HepG2 (cell line): ENCODE data around the gene ZSCAN23. TPM values are rescaled to one million over a fixed set of nuclear protein-coding genes. Genes with fewer than 3 reads are reported as not detected.

ENCODE experiments used
- ADNP ChIP-seq: sonication (generic); formaldehyde crosslinking; IDR thresholded peaks from 2 replicates; pipeline ENCODE4 v1.4.0; 2020; ENCODE audit warnings: missing genetic modification reagents
- BCL6 ChIP-seq: IDR thresholded peaks from 2 replicates; pipeline ENCODE4 v1.6.1; 2016; ENCODE audit warnings: missing genetic modification reagents, missing compliant biosample characterization
- CBX2 ChIP-seq, 2 experiments: fragments of 200-600 bp in 1 of 2; sonication (generic); formaldehyde crosslinking in 1 of 2; IDR thresholded peaks; 2 replicates each; pipeline versions ENCODE4 v1.7.0 to v1.8.1; 2018 to 2022; ENCODE audit warnings: low read depth in 2 of 2, low read length in 1 of 2, mild to moderate bottlenecking in 1 of 2, missing genetic modification reagents in 1 of 2
- CREM ChIP-seq, 2 experiments: sonication (generic) in 1 of 2; formaldehyde crosslinking in 1 of 2; IDR thresholded peaks; 2 replicates each; pipeline versions ENCODE4 v1.4.0 to v1.6.1; 2016 to 2020; ENCODE audit warnings: antibody characterized with exemption in 1 of 2, mild to moderate bottlenecking in 1 of 2, missing genetic modification reagents in 1 of 2
- ELF1 ChIP-seq: sonication (generic); formaldehyde crosslinking; IDR thresholded peaks from 2 replicates; pipeline ENCODE4 v1.4.0; 2020; ENCODE audit warnings: missing genetic modification reagents
- GATA4 ChIP-seq: sonication (generic); IDR thresholded peaks from 2 replicates; pipeline ENCODE4 v1.6.1; 2016; ENCODE audit warnings: antibody characterized with exemption, low read depth, borderline replicate concordance
- GATAD1 ChIP-seq: IDR thresholded peaks from 2 replicates; pipeline ENCODE4 v1.6.1; 2016; ENCODE audit warnings: missing genetic modification reagents, missing compliant biosample characterization
- SOX6 ChIP-seq, 2 experiments: fragments of 450-650 bp in 1 of 2; sonication (generic) in 1 of 2; formaldehyde crosslinking in 1 of 2; IDR thresholded peaks; 2 replicates each; pipeline versions ENCODE4 v1.4.0 to v1.6.1; 2017 to 2020; ENCODE audit warnings: antibody characterized with exemption in 1 of 2, mild to moderate bottlenecking in 1 of 2, missing genetic modification reagents in 1 of 2
- YEATS2 ChIP-seq: sonication (generic); formaldehyde crosslinking; IDR thresholded peaks from 2 replicates; pipeline ENCODE4 v1.4.0; 2020; ENCODE audit warnings: missing genetic modification reagents, borderline replicate concordance
- ZFY ChIP-seq: sonication (generic); formaldehyde crosslinking; IDR thresholded peaks from 2 replicates; pipeline ENCODE4 v1.4.0; 2020; ENCODE audit warnings: missing genetic modification reagents
- ZNF207 ChIP-seq: fragments of 450-650 bp; IDR thresholded peaks from 2 replicates; pipeline ENCODE4 v1.6.1; 2016; ENCODE audit warnings: antibody characterized with exemption, borderline replicate concordance
- ZNF382 ChIP-seq: sonication (generic); formaldehyde crosslinking; IDR thresholded peaks from 2 replicates; pipeline ENCODE4 v1.5.0; 2020; ENCODE audit warnings: missing genetic modification reagents, mild to moderate bottlenecking, borderline replicate concordance
- ZNF589 ChIP-seq: sonication (generic); formaldehyde crosslinking; conservative IDR thresholded peaks from 2 replicates; pipeline ENCODE4 v1.8.0; 2022; ENCODE audit warnings: mild to moderate bottlenecking, moderate library complexity, missing genetic modification reagents
- polyA plus RNA-seq, 8 experiments: library from polyadenylated mRNA; depleted of rRNA in 3 of 8; stranded (reverse) in 7 of 8; unstranded in 1 of 8; fragments of >200 nt; fragmentation: Illumina TruSeq in 4 of 8; extraction: Trizol in 4 of 8; gene quantifications; 2 replicates each; pipeline versions ENCODE4 v1.2.1 to v1.2.3, GENCODE V29; 2011 to 2016; ENCODE audit warnings: low read depth in 4 of 8, missing spikeins in 1 of 8, mixed read lengths in 1 of 8; ENCODE audit not compliant: insufficient read depth in 1 of 8
- total RNA-seq, 5 experiments: library from RNA; depleted of rRNA; stranded (reverse); fragments of >200 nt; fragmentation: Illumina TruSeq; extraction: Trizol; gene quantifications; 2 replicates each; pipeline ENCODE4 v1.2.3, GENCODE V29; 2016; ENCODE audit warnings: low read depth in 1 of 5
- TF ChIP-seq, protein P1 (sequence below): sonication (generic); formaldehyde crosslinking; IDR thresholded peaks from 2 replicates; pipeline ENCODE4 v1.9.0; 2021; ENCODE audit warnings: missing genetic modification reagents, mild to moderate bottlenecking, borderline replicate concordance
- TF ChIP-seq, protein P2 (sequence below): sonication (generic); formaldehyde crosslinking; IDR thresholded peaks from 2 replicates; pipeline ENCODE4 v1.9.0; 2021; ENCODE audit warnings: missing genetic modification reagents, borderline replicate concordance
- TF ChIP-seq, protein P3 (sequence below): sonication (generic); formaldehyde crosslinking; IDR thresholded peaks from 2 replicates; pipeline ENCODE4 v1.4.0; 2020; ENCODE audit warnings: missing genetic modification reagents
- TF ChIP-seq, protein P4 (sequence below): sonication (generic); formaldehyde crosslinking; IDR thresholded peaks from 2 replicates; pipeline ENCODE4 v1.4.0; 2020; ENCODE audit warnings: missing genetic modification reagents

Gene ZSCAN23
- total and polyA plus RNA-seq, 2 of the 13 experiments (the other 11 are each of a cell fraction or from before 2014, with no cell fraction given) = 0.29 to 1.2 TPM

DNA sequence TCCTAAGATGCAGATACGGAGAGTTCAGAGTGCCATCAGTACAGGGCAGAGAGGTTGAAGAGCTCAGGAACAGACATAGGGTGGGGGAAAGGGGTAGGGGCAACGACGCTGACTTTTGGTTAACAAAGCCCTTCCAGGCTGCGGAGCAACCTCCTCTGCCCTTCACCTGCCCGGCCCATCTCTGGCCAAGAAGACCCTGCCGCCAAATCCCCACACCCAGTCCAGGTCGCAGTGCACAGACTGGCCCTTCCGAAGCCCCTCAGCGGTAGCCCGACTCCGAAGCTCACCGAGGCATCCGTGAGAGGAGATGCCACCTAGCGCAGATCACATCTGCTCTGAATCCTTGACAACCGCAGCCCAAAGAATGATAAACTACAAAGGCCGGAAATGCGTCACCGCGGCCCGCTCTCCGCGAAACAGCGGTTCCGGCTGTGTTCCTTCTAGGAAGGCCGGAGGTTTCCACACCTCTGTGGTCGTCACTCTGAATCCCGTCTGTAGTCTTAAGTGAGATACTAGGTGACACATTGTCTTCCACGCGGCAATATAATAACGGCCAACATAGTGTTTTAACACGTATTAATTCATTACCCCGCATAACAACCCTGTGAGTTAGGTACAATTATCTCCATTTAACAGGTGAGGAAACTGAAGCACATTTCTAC lies at the start of gene ZSCAN23 (continued):
- TF ChIP-seq, protein P1, sequence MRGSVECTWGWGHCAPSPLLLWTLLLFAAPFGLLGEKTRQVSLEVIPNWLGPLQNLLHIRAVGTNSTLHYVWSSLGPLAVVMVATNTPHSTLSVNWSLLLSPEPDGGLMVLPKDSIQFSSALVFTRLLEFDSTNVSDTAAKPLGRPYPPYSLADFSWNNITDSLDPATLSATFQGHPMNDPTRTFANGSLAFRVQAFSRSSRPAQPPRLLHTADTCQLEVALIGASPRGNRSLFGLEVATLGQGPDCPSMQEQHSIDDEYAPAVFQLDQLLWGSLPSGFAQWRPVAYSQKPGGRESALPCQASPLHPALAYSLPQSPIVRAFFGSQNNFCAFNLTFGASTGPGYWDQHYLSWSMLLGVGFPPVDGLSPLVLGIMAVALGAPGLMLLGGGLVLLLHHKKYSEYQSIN (CRISPR knock-in tag) = no peak
- TF ChIP-seq YEATS2 (CRISPR knock-in tag) (peak; percentile 70; the same call in 1 of the 2 replicates), CBX2 (IDR thresholded peaks at IDR 0.05; ENCODE audit: low read depth, low read length) (no peak), CBX2 (CRISPR knock-in tag; IDR thresholded peaks at IDR 0.05; ENCODE audit: low read depth) (no peak), GATAD1 (peak; percentile 83), ADNP (CRISPR knock-in tag) (no peak), ZNF382 (CRISPR knock-in tag) (no peak), ELF1 (CRISPR knock-in tag) (peak; percentile 48; the same call in 1 of the 2 replicates), SOX6 (IDR thresholded peaks at IDR 0.05) (no peak), SOX6 (CRISPR knock-in tag; IDR thresholded peaks at IDR 0.05) (peak; percentile 56), BCL6 (CRISPR knock-in tag) (0 out of 2 replicates have a peak, but pooled peaks have one; percentile 9), CREM (IDR thresholded peaks at IDR 0.05) (peak; percentile 82), CREM (CRISPR knock-in tag; IDR thresholded peaks at IDR 0.05) (no peak), ZFY (peak; percentile 44; the same call in 1 of the 2 replicates), GATA4 (peak; percentile 21; the same call in 1 of the 2 replicates), ZNF207 (no peak), ZNF589 (no peak)
- TF ChIP-seq, protein P2, sequence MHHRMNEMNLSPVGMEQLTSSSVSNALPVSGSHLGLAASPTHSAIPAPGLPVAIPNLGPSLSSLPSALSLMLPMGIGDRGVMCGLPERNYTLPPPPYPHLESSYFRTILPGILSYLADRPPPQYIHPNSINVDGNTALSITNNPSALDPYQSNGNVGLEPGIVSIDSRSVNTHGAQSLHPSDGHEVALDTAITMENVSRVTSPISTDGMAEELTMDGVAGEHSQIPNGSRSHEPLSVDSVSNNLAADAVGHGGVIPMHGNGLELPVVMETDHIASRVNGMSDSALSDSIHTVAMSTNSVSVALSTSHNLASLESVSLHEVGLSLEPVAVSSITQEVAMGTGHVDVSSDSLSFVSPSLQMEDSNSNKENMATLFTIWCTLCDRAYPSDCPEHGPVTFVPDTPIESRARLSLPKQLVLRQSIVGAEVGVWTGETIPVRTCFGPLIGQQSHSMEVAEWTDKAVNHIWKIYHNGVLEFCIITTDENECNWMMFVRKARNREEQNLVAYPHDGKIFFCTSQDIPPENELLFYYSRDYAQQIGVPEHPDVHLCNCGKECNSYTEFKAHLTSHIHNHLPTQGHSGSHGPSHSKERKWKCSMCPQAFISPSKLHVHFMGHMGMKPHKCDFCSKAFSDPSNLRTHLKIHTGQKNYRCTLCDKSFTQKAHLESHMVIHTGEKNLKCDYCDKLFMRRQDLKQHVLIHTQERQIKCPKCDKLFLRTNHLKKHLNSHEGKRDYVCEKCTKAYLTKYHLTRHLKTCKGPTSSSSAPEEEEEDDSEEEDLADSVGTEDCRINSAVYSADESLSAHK (CRISPR knock-in tag) = no peak
- TF ChIP-seq, protein P3, sequence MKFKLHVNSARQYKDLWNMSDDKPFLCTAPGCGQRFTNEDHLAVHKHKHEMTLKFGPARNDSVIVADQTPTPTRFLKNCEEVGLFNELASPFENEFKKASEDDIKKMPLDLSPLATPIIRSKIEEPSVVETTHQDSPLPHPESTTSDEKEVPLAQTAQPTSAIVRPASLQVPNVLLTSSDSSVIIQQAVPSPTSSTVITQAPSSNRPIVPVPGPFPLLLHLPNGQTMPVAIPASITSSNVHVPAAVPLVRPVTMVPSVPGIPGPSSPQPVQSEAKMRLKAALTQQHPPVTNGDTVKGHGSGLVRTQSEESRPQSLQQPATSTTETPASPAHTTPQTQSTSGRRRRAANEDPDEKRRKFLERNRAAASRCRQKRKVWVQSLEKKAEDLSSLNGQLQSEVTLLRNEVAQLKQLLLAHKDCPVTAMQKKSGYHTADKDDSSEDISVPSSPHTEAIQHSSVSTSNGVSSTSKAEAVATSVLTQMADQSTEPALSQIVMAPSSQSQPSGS = 0 out of 2 replicates have a peak, but pooled peaks have one; percentile 22
- TF ChIP-seq, protein P4, sequence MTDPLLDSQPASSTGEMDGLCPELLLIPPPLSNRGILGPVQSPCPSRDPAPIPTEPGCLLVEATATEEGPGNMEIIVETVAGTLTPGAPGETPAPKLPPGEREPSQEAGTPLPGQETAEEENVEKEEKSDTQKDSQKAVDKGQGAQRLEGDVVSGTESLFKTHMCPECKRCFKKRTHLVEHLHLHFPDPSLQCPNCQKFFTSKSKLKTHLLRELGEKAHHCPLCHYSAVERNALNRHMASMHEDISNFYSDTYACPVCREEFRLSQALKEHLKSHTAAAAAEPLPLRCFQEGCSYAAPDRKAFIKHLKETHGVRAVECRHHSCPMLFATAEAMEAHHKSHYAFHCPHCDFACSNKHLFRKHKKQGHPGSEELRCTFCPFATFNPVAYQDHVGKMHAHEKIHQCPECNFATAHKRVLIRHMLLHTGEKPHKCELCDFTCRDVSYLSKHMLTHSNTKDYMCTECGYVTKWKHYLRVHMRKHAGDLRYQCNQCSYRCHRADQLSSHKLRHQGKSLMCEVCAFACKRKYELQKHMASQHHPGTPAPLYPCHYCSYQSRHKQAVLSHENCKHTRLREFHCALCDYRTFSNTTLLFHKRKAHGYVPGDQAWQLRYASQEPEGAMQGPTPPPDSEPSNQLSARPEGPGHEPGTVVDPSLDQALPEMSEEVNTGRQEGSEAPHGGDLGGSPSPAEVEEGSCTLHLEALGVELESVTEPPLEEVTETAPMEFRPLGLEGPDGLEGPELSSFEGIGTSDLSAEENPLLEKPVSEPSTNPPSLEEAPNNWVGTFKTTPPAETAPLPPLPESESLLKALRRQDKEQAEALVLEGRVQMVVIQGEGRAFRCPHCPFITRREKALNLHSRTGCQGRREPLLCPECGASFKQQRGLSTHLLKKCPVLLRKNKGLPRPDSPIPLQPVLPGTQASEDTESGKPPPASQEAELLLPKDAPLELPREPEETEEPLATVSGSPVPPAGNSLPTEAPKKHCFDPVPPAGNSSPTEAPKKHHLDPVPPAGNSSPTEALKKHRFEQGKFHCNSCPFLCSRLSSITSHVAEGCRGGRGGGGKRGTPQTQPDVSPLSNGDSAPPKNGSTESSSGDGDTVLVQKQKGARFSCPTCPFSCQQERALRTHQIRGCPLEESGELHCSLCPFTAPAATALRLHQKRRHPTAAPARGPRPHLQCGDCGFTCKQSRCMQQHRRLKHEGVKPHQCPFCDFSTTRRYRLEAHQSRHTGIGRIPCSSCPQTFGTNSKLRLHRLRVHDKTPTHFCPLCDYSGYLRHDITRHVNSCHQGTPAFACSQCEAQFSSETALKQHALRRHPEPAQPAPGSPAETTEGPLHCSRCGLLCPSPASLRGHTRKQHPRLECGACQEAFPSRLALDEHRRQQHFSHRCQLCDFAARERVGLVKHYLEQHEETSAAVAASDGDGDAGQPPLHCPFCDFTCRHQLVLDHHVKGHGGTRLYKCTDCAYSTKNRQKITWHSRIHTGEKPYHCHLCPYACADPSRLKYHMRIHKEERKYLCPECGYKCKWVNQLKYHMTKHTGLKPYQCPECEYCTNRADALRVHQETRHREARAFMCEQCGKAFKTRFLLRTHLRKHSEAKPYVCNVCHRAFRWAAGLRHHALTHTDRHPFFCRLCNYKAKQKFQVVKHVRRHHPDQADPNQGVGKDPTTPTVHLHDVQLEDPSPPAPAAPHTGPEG (CRISPR knock-in tag) = no peak
